GM12892 (cell line): Measurements from ENCODE around the gene DNAH2.
A peak's percentile ranks its signal among the peaks of the same experiment; 100 is the strongest.

Experiments used
- POLR2A ChIP-seq: IDR thresholded peaks from 2 replicates; pipeline ENCODE4 v1.6.1; 2011; ENCODE audit warnings: low read depth, low read length, control low read depth
- POLR2AphosphoS5 ChIP-seq: IDR thresholded peaks from 2 replicates; pipeline ENCODE4 v1.6.1; 2011; ENCODE audit warnings: low read depth, low read length, control low read depth
- TAF1 ChIP-seq: IDR thresholded peaks from 2 replicates; pipeline ENCODE4 v1.6.1; 2011; ENCODE audit warnings: low read depth, mild to moderate bottlenecking, control low read depth, low read length, borderline replicate concordance

DNA sequence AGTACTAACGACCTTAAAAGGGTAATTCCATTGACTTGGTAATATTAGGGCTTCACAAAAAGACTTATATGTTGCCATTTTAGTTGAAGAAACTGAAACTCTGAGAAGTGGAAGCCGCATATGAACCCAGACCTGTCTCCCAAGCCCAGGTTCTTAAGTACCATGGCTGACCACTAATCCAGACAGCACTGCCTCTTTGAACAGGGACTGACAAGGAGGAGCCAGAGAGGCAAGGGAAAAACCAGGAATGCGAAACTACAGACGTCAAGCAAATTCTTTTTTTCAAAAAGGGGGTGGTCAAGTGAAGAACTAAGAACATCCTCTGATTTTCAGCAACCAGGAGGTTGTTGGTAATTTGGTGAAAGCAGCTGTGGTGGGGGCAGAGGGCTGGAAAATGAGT, 155.5 kb downstream of the DNAH2 start:
- TF ChIP-seq POLR2A (0 out of 2 replicates have a peak, but pooled peaks have one; percentile 27), POLR2AphosphoS5 (no peak), TAF1 (no peak)
